Peyer's patch (tissue), 4 donors: ENCODE measurements around the gene CXCL1. TPM values are rescaled to one million over a fixed set of nuclear protein-coding genes. Genes with fewer than 3 reads are reported as not detected.

ENCODE experiments used
- DNase-seq, 3 donors: peaks; one replicate each; pipeline ENCODE4 v3.0.0-alpha.2; 2017 to 2019
- H3K27ac ChIP-seq, 4 donors: fragments of 200-600 bp; sonication (generic); one replicate each; pipeline ENCODE4 v1.5.1; 2016 to 2019
- H3K27me3 ChIP-seq, 2 donors: fragments of 200-600 bp; sonication (generic); one replicate each; pipeline ENCODE4 v1.5.1; 2019
- H3K36me3 ChIP-seq, 3 donors: fragments of 200-600 bp; sonication (generic); one replicate each; pipeline ENCODE4 v1.5.1; 2016 to 2019
- H3K4me1 ChIP-seq, 4 donors: fragments of 200-600 bp; sonication (generic); one replicate each; pipeline ENCODE4 v1.5.1; 2016 to 2019
- H3K4me3 ChIP-seq, 4 donors: fragments of 200-600 bp; sonication (generic); 1 replicate in 3 of 4; 2 replicates in 1 of 4; pipeline ENCODE4 v1.5.1; 2016 to 2019; ENCODE audit warnings: mild to moderate bottlenecking in 1 of 4
- H3K9me3 ChIP-seq, 4 donors: fragments of 200-600 bp; sonication (generic); one replicate each; pipeline ENCODE4 v1.5.1; 2016 to 2019; ENCODE audit warnings: mild to moderate bottlenecking in 1 of 4
- POLR2A ChIP-seq, 2 donors: fragments of 450-650 bp; IDR thresholded peaks; one replicate each; pipeline ENCODE4 v1.5.1; 2017; ENCODE audit warnings: antibody characterized with exemption in 2 of 2, mild to moderate bottlenecking in 2 of 2, moderate library complexity in 2 of 2
- total RNA-seq, 4 donors: library from RNA; depleted of rRNA; stranded (reverse); fragments of >200 nt; gene quantifications; one replicate each; pipeline ENCODE4 v1.1.0, GENCODE V29; 2016
- TF ChIP-seq, protein P1 (sequence below), 6 experiments: fragments of 450-650 bp in 4 of 6; fragments of 200-600 bp in 2 of 6; sonication (generic) in 1 of 6; IDR thresholded peaks; one replicate each; pipeline ENCODE4 v1.5.1; 2017 to 2019; ENCODE audit warnings: antibody characterized with exemption in 6 of 6, mild to moderate bottlenecking in 3 of 6, moderate library complexity in 1 of 6

Gene CXCL1
- total RNA-seq, 4 donors from 2014 or later: 4.1 to 69.3 (median 6.8) TPM

DNA sequence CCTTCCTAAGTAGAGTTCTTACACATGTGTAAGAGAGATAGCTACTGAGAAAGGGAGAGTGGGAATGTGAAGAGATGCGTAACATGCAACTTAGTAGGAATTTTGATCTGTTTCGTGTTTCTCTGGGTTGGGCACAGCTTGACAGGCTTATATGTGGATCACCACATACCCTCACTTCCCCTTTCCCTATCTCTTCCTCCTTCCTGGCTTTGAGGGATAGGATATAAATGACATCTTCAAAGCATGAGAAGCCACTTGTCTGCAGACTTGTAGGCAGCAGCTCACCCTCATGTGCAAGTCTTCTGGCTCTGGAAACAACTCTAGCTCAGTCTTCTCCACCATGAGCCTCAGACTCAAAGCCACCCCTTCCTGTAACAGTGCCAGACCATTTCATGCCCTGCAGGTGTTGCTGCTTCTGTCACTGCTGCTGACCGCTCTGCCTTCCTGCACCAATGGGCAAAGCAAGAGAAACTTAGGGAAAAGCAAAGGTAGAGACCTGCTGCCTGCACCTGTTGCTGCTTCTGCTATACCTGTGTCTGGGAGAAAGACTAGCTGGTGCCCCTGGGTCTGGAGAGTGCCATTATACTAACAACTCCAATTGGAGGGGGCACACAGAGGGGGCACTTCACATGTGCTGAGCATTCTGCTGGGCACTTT is 21.5 kb upstream of the CXCL1 start:
- H3K36me3 ChIP-seq: no peaks in the 10 kb centered on the region

DNA sequence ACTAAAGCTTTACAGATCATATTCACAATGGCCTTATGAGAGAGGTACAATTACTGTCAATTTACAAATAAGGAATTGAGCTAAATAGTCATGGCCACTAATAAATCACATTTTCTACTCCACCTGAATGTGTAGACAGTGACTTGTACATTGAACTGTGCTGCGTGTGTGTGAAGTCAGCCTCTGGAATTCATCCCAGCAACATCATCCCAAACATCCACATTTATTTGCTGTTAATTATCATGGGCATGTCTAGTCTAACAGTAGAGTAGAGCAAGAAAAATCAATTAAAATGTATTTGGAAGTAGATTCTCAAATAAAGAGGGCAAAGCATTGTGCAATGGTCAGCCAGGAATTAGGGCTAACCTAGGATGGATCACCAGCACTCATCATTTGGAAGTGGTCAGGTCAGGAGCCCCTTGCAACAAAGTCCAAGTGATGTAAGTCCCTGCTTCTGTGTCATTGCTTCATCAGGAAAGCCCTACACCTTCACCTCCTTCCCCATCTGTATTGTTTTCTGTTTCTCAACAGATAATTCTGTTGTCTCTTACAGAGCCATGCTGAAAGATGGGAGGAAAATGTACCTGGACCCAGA is 20.9 kb upstream of the CXCL1 start:
- no peak for TF ChIP-seq POLR2A (IDR thresholded peaks at IDR 0.05)
- no peak overlapping the region for H3K4me3 ChIP-seq
- no peak for DNase-seq
- no peaks in the 10 kb centered on the region for H3K27me3 ChIP-seq
- no peaks in the 10 kb centered on the region for H3K9me3 ChIP-seq
- H3K27ac ChIP-seq: no peak overlapping the region
- peaks cover 0 to 3% (median 0%) of the 10 kb centered on the region in 4 donors for H3K4me1 ChIP-seq
- no peaks in the 10 kb centered on the region for H3K36me3 ChIP-seq

More for the DNA sequence above, 21.5 kb upstream of the CXCL1 start:
- no peak overlapping the region for H3K27ac ChIP-seq
- no peaks in the 10 kb centered on the region for H3K4me1 ChIP-seq
- H3K9me3 ChIP-seq: no peaks in the 10 kb centered on the region
- TF ChIP-seq, protein P1, sequence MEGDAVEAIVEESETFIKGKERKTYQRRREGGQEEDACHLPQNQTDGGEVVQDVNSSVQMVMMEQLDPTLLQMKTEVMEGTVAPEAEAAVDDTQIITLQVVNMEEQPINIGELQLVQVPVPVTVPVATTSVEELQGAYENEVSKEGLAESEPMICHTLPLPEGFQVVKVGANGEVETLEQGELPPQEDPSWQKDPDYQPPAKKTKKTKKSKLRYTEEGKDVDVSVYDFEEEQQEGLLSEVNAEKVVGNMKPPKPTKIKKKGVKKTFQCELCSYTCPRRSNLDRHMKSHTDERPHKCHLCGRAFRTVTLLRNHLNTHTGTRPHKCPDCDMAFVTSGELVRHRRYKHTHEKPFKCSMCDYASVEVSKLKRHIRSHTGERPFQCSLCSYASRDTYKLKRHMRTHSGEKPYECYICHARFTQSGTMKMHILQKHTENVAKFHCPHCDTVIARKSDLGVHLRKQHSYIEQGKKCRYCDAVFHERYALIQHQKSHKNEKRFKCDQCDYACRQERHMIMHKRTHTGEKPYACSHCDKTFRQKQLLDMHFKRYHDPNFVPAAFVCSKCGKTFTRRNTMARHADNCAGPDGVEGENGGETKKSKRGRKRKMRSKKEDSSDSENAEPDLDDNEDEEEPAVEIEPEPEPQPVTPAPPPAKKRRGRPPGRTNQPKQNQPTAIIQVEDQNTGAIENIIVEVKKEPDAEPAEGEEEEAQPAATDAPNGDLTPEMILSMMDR (IDR thresholded peaks at IDR 0.05): no peak
- TF ChIP-seq POLR2A (IDR thresholded peaks at IDR 0.05): no peak
- DNase-seq: no peak
- H3K4me3 ChIP-seq: no peak overlapping the region
- H3K27me3 ChIP-seq: no peaks in the 10 kb centered on the region

GRCh38 chr4:73850261-73850970 is 18.8 kb upstream of the CXCL1 start:
- Histone ChIP-seq H3K4me1 (peaks cover 0 to 3% (median 0%) of the 10 kb centered on the region in 4 donors), H3K36me3 (no peaks in the 10 kb centered on the region), H3K27me3 (no peaks in the 10 kb centered on the region), H3K4me3 (no peak overlapping the region), H3K9me3 (no peaks in the 10 kb centered on the region), H3K27ac (no peak overlapping the region)
- DNase-seq: no peak
- no peak for TF ChIP-seq POLR2A (IDR thresholded peaks at IDR 0.05)
- TF ChIP-seq, protein P1 (IDR thresholded peaks at IDR 0.05): no peak

- H3K9me3 ChIP-seq: no peaks in the 10 kb centered on the region
- H3K27ac ChIP-seq: no peak overlapping the region
- TF ChIP-seq, protein P1 (IDR thresholded peaks at IDR 0.05): no peak
- no peak for TF ChIP-seq POLR2A (IDR thresholded peaks at IDR 0.05)
- no peak overlapping the region for H3K4me3 ChIP-seq
- no peaks in the 10 kb centered on the region for H3K27me3 ChIP-seq
- H3K4me1 ChIP-seq: peaks cover 0 to 3% (median 0%) of the 10 kb centered on the region in 4 donors
- no peak for DNase-seq
- H3K36me3 ChIP-seq: no peaks in the 10 kb centered on the region
Observed at GRCh38 chr4:73851293-73851692, 17.9 kb upstream of the CXCL1 start.

DNA sequence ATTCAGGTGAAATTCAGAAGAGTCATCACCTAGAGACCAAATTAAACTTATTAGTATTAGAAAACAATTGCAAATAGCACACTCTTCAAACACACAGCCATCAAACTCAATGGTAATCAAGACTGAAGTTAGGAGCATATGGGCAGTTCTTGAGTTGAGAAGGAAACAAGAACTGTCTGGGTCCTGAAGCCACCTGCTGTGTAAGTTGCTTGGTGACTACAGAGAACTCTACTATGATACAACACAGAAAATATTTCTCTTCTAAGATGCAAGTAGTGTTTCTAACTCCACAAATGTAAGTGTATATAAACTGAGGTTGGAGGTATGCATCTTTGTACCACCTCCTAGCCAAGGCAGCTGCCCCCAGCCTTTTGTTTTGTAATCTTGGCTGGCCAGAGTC is 16.4 kb upstream of the CXCL1 start:
- peaks cover 0 to 3% (median 0%) of the 10 kb centered on the region in 4 donors for H3K4me1 ChIP-seq
- H3K9me3 ChIP-seq: no peaks in the 10 kb centered on the region
- TF ChIP-seq POLR2A (IDR thresholded peaks at IDR 0.05): no peak
- TF ChIP-seq, protein P1 (IDR thresholded peaks at IDR 0.05): no peak
- H3K27me3 ChIP-seq: no peaks in the 10 kb centered on the region
- no peaks in the 10 kb centered on the region for H3K36me3 ChIP-seq
- no peak overlapping the region for H3K27ac ChIP-seq
- DNase-seq: no peak
- H3K4me3 ChIP-seq: no peak overlapping the region

DNA sequence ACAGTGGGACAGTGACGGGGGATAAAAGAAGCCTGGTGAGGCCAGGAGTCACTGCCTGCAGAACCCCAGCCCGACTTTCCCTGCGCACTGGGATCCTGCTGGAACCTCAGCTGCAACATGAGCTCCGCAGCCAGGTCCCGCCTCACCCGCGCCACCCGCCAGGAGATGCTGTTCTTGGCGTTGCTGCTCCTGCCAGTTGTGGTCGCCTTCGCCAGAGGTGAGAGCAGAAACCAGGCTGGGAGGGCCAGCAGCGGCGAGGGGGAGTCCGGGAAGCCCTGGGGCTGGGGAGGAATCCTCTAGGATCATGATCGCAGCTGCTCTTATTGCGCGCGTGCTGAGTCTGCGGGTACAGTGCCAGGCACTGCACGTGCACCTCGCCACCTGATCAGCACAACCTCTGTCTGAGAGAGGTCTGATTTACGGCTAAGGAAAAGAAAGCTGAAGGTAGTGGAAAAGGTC is 15.9 kb upstream of the CXCL1 start, which contains the start of gene PF4V1:
PF4V1 (plus strand) TSS at position 51 of the 459 bp plus-strand sequence; CDS start at position 118, 67 bp downstream.
- no peaks in the 10 kb centered on the region for H3K9me3 ChIP-seq
- no peak for TF ChIP-seq POLR2A (IDR thresholded peaks at IDR 0.05)
- TF ChIP-seq, protein P1 (IDR thresholded peaks at IDR 0.05): peak in 1 of 6 experiments; percentile 21
- H3K36me3 ChIP-seq: no peaks in the 10 kb centered on the region
- H3K27me3 ChIP-seq: no peaks in the 10 kb centered on the region
- peak within 1 kb of the TSS in 2 of 4 donors; percentile 22 to 24 for H3K4me3 ChIP-seq
- H3K27ac ChIP-seq: no peak within 1 kb of the TSS
- peak in 2 of 3 donors; percentile 50 to 58 for DNase-seq
- peaks cover 0 to 3% (median 0%) of the 10 kb centered on the region in 4 donors for H3K4me1 ChIP-seq
